ENCODE results near the gene PERM1. TPM values are rescaled to one million over a fixed set of nuclear protein-coding genes. Genes with fewer than 3 reads are reported as not detected.
A peak's percentile ranks its signal among the peaks of the same experiment; 100 is the strongest.

PERM1 gene
- total RNA-seq, 2 experiments from 2014 or later, result not detected

DNA sequence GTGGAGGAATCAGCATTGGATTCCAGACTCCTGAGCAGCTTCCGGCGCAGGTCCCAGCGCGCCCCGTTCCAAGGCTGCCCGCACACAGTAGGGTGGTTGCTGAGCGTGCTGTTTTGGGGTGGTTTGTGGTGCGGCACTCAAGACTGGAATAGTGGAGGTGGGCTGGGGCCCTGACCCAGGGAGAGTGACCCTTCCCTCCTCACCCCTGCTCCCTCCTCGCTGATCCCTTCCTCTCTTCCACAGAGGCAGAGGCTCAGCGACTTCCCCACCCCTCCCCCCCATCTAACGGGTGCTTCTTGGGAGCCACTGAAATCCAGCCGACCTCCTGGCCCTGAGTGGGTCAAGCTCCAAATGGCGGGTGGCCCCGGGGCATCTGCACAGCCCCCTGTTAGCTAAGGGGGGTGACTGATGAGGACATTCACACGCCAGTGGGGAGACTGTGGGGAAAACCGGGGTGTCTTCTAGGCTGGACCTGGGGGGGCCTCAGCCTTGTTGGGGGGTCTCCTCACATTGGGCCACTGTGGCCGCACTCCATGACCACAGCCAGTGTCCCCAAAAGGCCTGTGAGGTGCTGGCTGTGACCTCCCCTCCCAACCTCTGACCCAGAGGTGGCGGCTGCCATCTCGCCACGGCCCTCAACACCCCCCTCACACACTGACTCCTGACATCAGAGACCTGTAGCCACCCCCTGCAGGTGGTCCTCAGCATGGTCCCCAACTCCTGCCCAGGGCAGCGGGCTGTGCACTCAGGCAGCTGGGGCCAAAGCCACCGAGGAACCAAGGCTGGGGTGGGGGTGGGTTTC lies 21.9 kb upstream of the PERM1 start:
- ChIA-PET CTCF (interaction anchor here (1.4 to 5.0 kb wide), 5 partner anchors 11 to 119 kb away, joined by 3 to 37 read pairs (median 22); no protein-coding TSS in a partner anchor), POLR2A (interaction anchor here (0.7 to 1.6 kb wide), 2 partner anchors 10 to 51 kb away, joined by 3 read pairs; partner anchors contain the start of gene ISG15)
- intact Hi-C loops (cut with micrococcal nuclease), result no loop called here
- H3K4me3 Mint-ChIP-seq, result no peak overlapping the region
- ATAC-seq (no peak), DNase-seq (no peak)
- peaks cover 2% of the 10 kb centered on the region for H3K36me3 Mint-ChIP-seq (ENCODE audit: low read depth)
- TF ChIP-seq CTCF (IDR thresholded peaks at IDR 0.05), result no peak
- H3K27me3 Mint-ChIP-seq, result peaks cover 34% of the 10 kb centered on the region
- H3K9me3 Mint-ChIP-seq, result no peaks in the 10 kb centered on the region
- H3K27ac Mint-ChIP-seq, result no peak overlapping the region
- peaks cover 13% of the 10 kb centered on the region for H3K4me1 Mint-ChIP-seq (ENCODE audit: low read depth)

- Mint-ChIP-seq H3K4me3 (peak overlapping the region; percentile 65), H3K4me1 (ENCODE audit: low read depth) (peaks cover 15% of the 10 kb centered on the region), H3K27me3 (peaks cover 40% of the 10 kb centered on the region), H3K27ac (peak overlapping the region; percentile 86), H3K36me3 (ENCODE audit: low read depth) (peaks cover 2% of the 10 kb centered on the region), H3K9me3 (no peaks in the 10 kb centered on the region)
- intact Hi-C loops (cut with micrococcal nuclease), result no loop called here
- CTCF ChIA-PET, result interaction anchor here (0.6 to 5.0 kb wide), 12 partner anchors 8 to 259 kb away, joined by 3 to 37 read pairs (median 14); partner anchors contain the start of genes AGRN, ISG15 and PLEKHN1
- ATAC-seq, result no peak
- no peak for DNase-seq
- no peak for TF ChIP-seq CTCF (IDR thresholded peaks at IDR 0.05)
- POLR2A ChIA-PET, result interaction anchor here (1.0 to 1.7 kb wide), 2 partner anchors 12 to 63 kb away, joined by 6 read pairs; partner anchors contain the start of gene ISG15
Measured at GRCh38 chr1:1001057-1001783, 19.3 kb upstream of the PERM1 start.

DNA sequence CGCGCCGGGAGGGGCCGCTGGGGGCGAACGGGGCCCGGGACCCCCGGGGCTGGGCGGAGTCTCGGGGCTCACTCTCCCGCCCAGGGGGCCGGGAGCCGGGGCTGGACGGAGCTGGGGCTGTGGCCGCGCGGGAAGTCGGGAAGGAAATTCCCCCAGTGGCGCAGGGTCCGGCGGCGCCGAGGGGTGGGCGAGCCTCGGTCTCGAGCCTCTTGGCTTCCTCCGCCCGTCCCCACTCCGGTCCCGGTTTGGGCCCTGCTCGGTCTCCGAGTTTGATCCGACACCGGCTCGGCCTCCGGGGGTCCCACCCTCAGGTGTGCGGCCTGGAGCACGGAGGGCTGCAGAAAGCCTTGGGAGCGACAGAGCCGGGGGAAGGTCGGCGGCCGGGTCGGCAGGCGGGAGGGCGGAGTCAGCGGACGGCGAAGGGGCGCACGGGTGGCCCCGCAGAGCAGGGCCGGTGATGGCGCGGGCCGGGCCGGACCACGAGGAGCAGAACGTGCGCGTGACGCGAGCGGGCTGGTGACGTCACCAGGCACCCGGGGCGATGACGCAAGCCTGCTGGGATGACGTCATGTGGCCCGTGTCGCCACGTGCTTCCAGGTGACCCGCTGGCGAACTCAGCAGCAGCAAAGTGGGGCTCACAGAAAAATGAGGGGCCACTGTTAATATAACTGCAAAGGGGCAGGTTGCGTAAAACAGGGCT lies 18.6 kb upstream of the PERM1 start:
- CTCF ChIA-PET, result interaction anchor here (0.6 to 5.0 kb wide), 10 partner anchors 8 to 260 kb away, joined by 3 to 37 read pairs (median 16); partner anchors contain the start of genes AGRN and ISG15
- H3K27me3 Mint-ChIP-seq, result peaks cover 42% of the 10 kb centered on the region
- ATAC-seq (peak; percentile 26), DNase-seq (peak; percentile 79)
- intact Hi-C loops (cut with micrococcal nuclease), result no loop called here
- peaks cover 19% of the 10 kb centered on the region for H3K4me1 Mint-ChIP-seq (ENCODE audit: low read depth)
- no peak for TF ChIP-seq CTCF (IDR thresholded peaks at IDR 0.05)
- peak overlapping the region; percentile 86 for H3K27ac Mint-ChIP-seq
- H3K36me3 Mint-ChIP-seq (ENCODE audit: low read depth), result peaks cover 2% of the 10 kb centered on the region
- no peaks in the 10 kb centered on the region for H3K9me3 Mint-ChIP-seq
- POLR2A ChIA-PET, result interaction anchor here (0.9 to 1.0 kb wide), 2 partner anchors 11 to 12 kb away, joined by 3 to 6 read pairs; partner anchors contain the start of gene ISG15
- H3K4me3 Mint-ChIP-seq, result peak overlapping the region; percentile 65

- Mint-ChIP-seq H3K27ac (peak within 1 kb of the TSS; percentile 86), H3K4me3 (peak within 1 kb of the TSS; percentile 65), H3K4me1 (ENCODE audit: low read depth) (peaks cover 14% of the 10 kb centered on the region), H3K9me3 (no peaks in the 10 kb centered on the region), H3K36me3 (ENCODE audit: low read depth) (peaks cover 2% of the 10 kb centered on the region), H3K27me3 (peaks cover 37% of the 10 kb centered on the region)
- intact Hi-C loops (cut with micrococcal nuclease), result no loop called here
- peak; percentile 38 for ATAC-seq
- DNase-seq, result peak; percentile 74
- POLR2A ChIA-PET, result interaction anchor here (0.9 kb wide), 1 partner anchor 10 kb away, joined by 3 read pairs; no protein-coding TSS in a partner anchor
- no peak for TF ChIP-seq CTCF (IDR thresholded peaks at IDR 0.05)
- CTCF ChIA-PET, result interaction anchor here (1.1 to 1.3 kb wide), 2 partner anchors 14 to 15 kb away, joined by 3 to 5 read pairs; partner anchors contain the start of gene ISG15
Measured at GRCh38 chr1:999725-1000356, 17.9 kb upstream of the PERM1 start, which contains the start of gene HES4. Gene HES4 (minus strand): TSS chr1:1000097. CDS start chr1:999973, 124 bp downstream.
